ENCODE data around the gene ZYX.

DNA sequence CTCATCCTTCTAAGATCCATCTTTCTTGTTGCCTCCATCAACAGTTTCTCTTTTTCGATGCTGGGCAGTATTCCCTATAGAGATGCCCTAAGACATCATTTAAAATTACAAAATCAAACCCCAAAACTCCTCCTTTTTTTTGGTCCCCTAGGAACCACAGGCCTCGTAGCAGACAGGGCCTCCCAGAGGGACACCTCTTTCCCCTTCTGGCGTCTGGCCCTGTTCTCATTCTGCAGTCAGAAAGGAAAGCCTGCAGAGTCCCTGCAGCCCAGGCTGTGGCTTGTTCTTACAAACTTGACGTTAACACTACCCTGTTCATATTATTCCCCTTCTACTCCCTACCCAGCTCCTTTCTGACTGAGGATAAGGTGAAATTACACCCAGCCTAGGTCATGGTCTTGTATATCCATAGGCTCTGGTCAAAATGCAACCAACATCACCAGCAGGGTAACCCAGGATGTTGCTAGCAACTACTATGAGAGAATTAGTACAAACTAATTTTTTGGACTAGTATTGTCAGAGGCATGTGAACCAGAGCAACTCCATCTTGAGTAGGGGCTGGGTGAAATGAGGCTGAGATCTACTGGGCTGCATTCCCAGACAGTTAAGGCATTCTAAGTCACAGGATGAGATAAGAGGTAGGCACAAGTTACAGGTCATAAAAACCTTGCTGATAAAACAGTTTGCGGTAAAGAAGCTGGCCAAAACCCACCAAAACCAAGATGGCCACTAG is 31.0 kb downstream of the ZYX start:
- TF ChIP-seq, protein P1, sequence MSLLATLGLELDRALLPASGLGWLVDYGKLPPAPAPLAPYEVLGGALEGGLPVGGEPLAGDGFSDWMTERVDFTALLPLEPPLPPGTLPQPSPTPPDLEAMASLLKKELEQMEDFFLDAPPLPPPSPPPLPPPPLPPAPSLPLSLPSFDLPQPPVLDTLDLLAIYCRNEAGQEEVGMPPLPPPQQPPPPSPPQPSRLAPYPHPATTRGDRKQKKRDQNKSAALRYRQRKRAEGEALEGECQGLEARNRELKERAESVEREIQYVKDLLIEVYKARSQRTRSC (CRISPR knock-in tag; IDR thresholded peaks at IDR 0.05; ENCODE audit: low read depth), result no peak
- no peak for TF ChIP-seq TAF1 (CRISPR knock-in tag; IDR thresholded peaks at IDR 0.05)
- no peak for TF ChIP-seq ZBTB3 (CRISPR knock-in tag; IDR thresholded peaks at IDR 0.05; ENCODE audit: borderline replicate concordance, low read depth)
- TF ChIP-seq, protein P2, sequence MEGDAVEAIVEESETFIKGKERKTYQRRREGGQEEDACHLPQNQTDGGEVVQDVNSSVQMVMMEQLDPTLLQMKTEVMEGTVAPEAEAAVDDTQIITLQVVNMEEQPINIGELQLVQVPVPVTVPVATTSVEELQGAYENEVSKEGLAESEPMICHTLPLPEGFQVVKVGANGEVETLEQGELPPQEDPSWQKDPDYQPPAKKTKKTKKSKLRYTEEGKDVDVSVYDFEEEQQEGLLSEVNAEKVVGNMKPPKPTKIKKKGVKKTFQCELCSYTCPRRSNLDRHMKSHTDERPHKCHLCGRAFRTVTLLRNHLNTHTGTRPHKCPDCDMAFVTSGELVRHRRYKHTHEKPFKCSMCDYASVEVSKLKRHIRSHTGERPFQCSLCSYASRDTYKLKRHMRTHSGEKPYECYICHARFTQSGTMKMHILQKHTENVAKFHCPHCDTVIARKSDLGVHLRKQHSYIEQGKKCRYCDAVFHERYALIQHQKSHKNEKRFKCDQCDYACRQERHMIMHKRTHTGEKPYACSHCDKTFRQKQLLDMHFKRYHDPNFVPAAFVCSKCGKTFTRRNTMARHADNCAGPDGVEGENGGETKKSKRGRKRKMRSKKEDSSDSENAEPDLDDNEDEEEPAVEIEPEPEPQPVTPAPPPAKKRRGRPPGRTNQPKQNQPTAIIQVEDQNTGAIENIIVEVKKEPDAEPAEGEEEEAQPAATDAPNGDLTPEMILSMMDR (CRISPR knock-in tag; IDR thresholded peaks at IDR 0.05), result no peak
- TF ChIP-seq, protein P3, sequence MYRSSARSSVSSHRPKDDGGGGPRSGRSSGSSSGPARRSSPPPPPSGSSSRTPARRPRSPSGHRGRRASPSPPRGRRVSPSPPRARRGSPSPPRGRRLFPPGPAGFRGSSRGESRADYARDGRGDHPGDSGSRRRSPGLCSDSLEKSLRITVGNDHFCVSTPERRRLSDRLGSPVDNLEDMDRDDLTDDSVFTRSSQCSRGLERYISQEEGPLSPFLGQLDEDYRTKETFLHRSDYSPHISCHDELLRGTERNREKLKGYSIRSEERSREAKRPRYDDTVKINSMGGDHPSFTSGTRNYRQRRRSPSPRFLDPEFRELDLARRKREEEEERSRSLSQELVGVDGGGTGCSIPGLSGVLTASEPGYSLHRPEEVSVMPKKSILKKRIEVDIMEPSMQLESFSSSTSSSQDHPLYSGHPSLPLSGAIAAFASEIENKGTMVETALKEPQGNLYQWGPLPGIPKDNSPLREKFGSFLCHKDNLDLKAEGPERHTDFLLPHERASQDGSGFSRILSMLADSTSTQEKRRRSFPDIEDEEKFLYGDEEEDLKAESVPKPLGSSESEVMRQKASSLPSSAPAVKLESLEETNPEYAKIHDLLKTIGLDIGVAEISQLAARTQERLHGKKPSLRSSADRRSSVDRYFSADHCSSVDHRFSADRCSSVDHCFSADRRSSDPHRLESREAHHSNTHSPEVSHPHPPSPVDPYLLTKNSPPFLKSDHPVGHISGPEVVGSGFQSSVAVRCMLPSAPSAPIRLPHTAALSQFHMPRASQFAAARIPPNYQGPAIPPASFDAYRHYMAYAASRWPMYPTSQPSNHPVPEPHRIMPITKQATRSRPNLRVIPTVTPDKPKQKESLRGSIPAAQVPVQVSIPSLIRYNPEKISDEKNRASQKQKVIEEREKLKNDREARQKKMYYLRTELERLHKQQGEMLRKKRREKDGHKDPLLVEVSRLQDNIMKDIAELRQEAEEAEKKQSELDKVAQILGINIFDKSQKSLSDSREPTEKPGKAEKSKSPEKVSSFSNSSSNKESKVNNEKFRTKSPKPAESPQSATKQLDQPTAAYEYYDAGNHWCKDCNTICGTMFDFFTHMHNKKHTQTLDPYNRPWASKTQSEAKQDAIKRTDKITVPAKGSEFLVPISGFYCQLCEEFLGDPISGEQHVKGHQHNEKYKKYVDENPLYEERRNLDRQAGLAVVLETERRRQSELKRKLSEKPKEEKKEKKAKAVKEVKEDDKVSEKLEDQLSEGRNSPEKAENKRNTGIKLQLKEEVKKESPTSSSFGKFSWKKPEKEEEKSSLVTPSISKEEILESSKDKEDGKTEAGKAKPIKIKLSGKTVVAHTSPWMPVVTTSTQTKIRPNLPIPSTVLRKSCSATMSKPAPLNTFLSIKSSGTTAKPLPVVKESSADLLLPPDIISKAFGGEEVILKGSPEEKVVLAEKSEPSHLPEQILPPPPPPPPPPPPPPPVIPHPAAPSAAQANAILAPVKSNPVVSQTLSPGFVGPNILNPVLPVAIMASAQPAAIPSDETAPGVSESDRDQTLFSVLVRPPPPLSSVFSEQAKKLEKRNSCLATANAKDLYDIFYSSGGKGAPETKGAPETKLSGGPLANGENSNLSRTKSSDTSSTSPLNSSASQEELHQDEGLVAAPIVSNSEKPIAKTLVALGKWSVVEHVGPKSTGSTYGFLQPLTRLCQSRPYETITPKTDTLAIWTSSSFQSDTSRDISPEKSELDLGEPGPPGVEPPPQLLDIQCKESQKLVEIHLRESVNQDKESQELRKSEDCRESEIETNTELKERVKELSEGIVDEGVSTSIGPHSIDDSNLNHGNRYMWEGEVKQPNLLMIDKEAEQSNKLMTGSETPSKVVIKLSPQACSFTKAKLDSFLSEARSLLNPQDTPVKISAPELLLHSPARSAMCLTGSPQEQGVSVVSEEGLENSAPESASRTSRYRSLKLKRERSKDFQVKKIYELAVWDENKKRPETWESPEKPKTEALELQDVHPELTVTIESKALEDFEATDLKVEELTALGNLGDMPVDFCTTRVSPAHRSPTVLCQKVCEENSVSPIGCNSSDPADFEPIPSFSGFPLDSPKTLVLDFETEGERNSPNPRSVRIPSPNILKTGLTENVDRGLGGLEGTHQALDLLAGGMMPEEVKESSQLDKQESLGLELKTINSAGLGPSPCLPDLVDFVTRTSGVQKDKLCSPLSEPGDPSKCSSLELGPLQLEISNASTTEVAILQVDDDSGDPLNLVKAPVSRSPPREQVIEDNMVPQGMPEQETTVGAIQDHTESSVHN (CRISPR knock-in tag; IDR thresholded peaks at IDR 0.05), result no peak
- no peak for TF ChIP-seq ZNF556 (CRISPR knock-in tag; IDR thresholded peaks at IDR 0.05; ENCODE audit: borderline replicate concordance)
- TF ChIP-seq ZBTB8A (CRISPR knock-in tag; IDR thresholded peaks at IDR 0.05; ENCODE audit: borderline replicate concordance, low read depth), result no peak
- no peak for TF ChIP-seq SP5 (CRISPR knock-in tag; IDR thresholded peaks at IDR 0.05; ENCODE audit: borderline replicate concordance, low read depth)

Data from HepG2 (cell line).